Measurements from ENCODE around the gene MED20.

MED20 gene

DNA sequence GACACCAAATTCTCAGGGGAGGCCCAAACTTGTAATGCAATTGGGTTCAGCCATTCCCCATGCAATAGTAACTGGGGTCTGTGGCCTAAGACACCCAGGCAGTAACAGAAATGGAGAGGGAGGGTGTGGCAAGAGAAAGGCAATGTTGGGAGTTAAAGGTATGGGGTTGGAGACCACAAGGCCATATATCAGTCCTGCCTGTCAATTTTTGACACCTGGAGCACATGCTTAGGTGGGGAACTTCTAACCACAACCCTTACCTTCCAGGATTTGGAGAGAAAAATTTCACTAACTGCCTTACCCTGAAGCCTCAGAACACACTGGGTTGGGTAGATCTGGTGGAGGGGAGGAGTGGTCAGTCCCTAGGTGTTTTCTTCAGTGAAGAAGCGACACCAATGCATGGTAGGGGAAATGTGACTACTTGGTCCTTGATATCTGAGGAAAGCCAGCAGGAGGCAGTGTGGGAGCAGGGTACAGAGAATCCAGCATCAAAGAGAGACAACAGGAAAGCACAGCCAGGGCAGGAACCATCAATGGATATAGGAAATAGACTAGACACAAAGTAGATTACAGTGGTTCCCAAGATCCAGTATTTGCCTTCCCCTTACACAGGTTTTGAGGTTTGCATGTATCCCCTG lies 18.9 kb downstream of the MED20 start:
- H3K27ac ChIP-seq (ENCODE audit: low read depth, low read length, poor library complexity, severe bottlenecking) = no peak overlapping the region
- TF ChIP-seq EZH2 (IDR thresholded peaks at IDR 0.05; ENCODE audit: borderline replicate concordance, low read length) = no peak
- TF ChIP-seq, protein P1, sequence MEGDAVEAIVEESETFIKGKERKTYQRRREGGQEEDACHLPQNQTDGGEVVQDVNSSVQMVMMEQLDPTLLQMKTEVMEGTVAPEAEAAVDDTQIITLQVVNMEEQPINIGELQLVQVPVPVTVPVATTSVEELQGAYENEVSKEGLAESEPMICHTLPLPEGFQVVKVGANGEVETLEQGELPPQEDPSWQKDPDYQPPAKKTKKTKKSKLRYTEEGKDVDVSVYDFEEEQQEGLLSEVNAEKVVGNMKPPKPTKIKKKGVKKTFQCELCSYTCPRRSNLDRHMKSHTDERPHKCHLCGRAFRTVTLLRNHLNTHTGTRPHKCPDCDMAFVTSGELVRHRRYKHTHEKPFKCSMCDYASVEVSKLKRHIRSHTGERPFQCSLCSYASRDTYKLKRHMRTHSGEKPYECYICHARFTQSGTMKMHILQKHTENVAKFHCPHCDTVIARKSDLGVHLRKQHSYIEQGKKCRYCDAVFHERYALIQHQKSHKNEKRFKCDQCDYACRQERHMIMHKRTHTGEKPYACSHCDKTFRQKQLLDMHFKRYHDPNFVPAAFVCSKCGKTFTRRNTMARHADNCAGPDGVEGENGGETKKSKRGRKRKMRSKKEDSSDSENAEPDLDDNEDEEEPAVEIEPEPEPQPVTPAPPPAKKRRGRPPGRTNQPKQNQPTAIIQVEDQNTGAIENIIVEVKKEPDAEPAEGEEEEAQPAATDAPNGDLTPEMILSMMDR (IDR thresholded peaks at IDR 0.05; ENCODE audit: low read length) = peak; percentile 51
- no peak overlapping the region for H2AFZ ChIP-seq (ENCODE audit: low read length)
- H4K20me1 ChIP-seq (ENCODE audit: insufficient read depth, low read length) = no peaks in the 10 kb centered on the region
- H3K79me2 ChIP-seq (ENCODE audit: insufficient read depth, low read length) = no peaks in the 10 kb centered on the region
- H3F3A ChIP-seq (ENCODE audit: insufficient read depth, low read length) = no peaks in the 10 kb centered on the region
- peaks cover 31% of the 10 kb centered on the region for H3K36me3 ChIP-seq (ENCODE audit: insufficient read depth, low read length)
- no peaks in the 10 kb centered on the region for H3K27me3 ChIP-seq (ENCODE audit: insufficient read depth, low read length)
- no peaks in the 10 kb centered on the region for H3K9me3 ChIP-seq (ENCODE audit: low read length)
- H3K9ac ChIP-seq (ENCODE audit: low read length) = no peak overlapping the region
- H3K9me2 ChIP-seq (ENCODE audit: low read depth, low read length) = no peaks in the 10 kb centered on the region
- H3K4me2 ChIP-seq (ENCODE audit: low read length) = no peak overlapping the region
- no peak overlapping the region for H3K4me3 ChIP-seq (ENCODE audit: low read depth, low read length, poor library complexity, severe bottlenecking)
- H3K4me1 ChIP-seq (ENCODE audit: insufficient read depth, low read length, severe bottlenecking) = peaks cover 4% of the 10 kb centered on the region

DNA sequence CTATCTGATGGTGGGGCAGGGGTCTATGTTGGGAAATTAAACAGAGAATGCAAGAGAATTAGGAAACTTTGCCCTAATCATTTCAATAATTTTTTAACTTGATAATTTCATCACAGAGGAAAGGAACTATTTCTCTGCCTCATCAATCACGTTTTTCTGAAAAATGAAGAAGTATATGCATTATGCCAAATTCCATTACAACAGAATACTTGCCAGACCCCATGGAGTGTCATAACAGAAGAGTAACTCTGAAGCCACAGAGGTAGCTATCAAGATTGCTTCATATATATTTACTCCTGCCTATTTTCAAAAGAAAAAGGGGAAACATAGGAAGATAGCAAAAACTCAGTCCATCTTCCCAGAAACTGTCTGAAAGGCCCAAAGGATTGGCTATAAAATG lies 20.1 kb downstream of the MED20 start:
- Histone ChIP-seq H3K9me2 (ENCODE audit: low read depth, low read length) (no peaks in the 10 kb centered on the region), H3K36me3 (ENCODE audit: insufficient read depth, low read length) (peaks cover 21% of the 10 kb centered on the region), H3K27me3 (ENCODE audit: insufficient read depth, low read length) (no peaks in the 10 kb centered on the region), H4K20me1 (ENCODE audit: insufficient read depth, low read length) (no peaks in the 10 kb centered on the region), H3K4me3 (ENCODE audit: low read depth, low read length, poor library complexity, severe bottlenecking) (no peak overlapping the region), H3K9me3 (ENCODE audit: low read length) (no peaks in the 10 kb centered on the region), H3K79me2 (ENCODE audit: insufficient read depth, low read length) (no peaks in the 10 kb centered on the region), H3K4me1 (ENCODE audit: insufficient read depth, low read length, severe bottlenecking) (peaks cover 14% of the 10 kb centered on the region), H3F3A (ENCODE audit: insufficient read depth, low read length) (no peaks in the 10 kb centered on the region), H3K27ac (ENCODE audit: low read depth, low read length, poor library complexity, severe bottlenecking) (no peak overlapping the region), H3K9ac (ENCODE audit: low read length) (no peak overlapping the region), H2AFZ (ENCODE audit: low read length) (no peak overlapping the region), H3K4me2 (ENCODE audit: low read length) (no peak overlapping the region)
- TF ChIP-seq, protein P1 (IDR thresholded peaks at IDR 0.05; ENCODE audit: low read length) = no peak
- TF ChIP-seq EZH2 (IDR thresholded peaks at IDR 0.05; ENCODE audit: borderline replicate concordance, low read length) = no peak

DNA sequence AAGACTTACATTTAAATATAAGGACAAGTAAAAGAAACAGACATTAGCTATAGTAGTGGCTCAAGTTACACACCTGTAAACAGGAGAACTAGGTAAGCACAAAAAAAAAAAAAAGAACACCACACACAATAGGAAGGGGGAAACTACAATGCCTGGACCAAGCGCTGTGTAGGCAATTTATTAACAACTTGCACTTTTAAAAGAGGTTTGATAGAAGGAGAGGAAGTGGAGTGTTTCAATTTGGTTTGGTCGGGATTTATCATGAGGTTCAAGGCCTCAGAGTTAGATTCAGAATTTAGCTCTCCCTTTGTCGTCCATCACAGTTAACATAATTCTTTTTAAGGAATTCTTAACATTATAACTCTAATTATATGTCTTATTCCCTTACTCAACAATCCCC lies 24.7 kb downstream of the MED20 start:
- Histone ChIP-seq H3K9me3 (ENCODE audit: low read length) (no peaks in the 10 kb centered on the region), H3K4me2 (ENCODE audit: low read length) (peak overlapping the region; percentile 86), H3K4me3 (ENCODE audit: low read depth, low read length, poor library complexity, severe bottlenecking) (peak overlapping the region; percentile 90), H3K27ac (ENCODE audit: low read depth, low read length, poor library complexity, severe bottlenecking) (peak overlapping the region; percentile 94), H3K79me2 (ENCODE audit: insufficient read depth, low read length) (peaks cover 21% of the 10 kb centered on the region), H3K9me2 (ENCODE audit: low read depth, low read length) (no peaks in the 10 kb centered on the region), H4K20me1 (ENCODE audit: insufficient read depth, low read length) (no peaks in the 10 kb centered on the region), H3K9ac (ENCODE audit: low read length) (peak overlapping the region; percentile 77), H2AFZ (ENCODE audit: low read length) (no peak overlapping the region), H3K36me3 (ENCODE audit: insufficient read depth, low read length) (peaks cover 4% of the 10 kb centered on the region; the same call in 1 of the 2 replicates), H3F3A (ENCODE audit: insufficient read depth, low read length) (no peaks in the 10 kb centered on the region), H3K4me1 (ENCODE audit: insufficient read depth, low read length, severe bottlenecking) (peaks cover 44% of the 10 kb centered on the region), H3K27me3 (ENCODE audit: insufficient read depth, low read length) (no peaks in the 10 kb centered on the region)
- TF ChIP-seq EZH2 (IDR thresholded peaks at IDR 0.05; ENCODE audit: borderline replicate concordance, low read length) = no peak
- TF ChIP-seq, protein P1 (IDR thresholded peaks at IDR 0.05; ENCODE audit: low read length) = no peak
